ENCODE measurements around the gene GOLGA6L24. TPM values are rescaled to one million over a fixed set of nuclear protein-coding genes. Genes with fewer than 3 reads are reported as not detected.
"Not testable (repeated sequence)": the region's sequence is repeated elsewhere in the genome, so short reads cannot be mapped to it uniquely, and the experiment has no call there.

GOLGA6L24 gene
- total RNA-seq = 1 to 10 TPM; 1.2 to 6.6 TPM
- polyA plus RNA-seq (ENCODE audit: insufficient read depth, low read depth, low replicate concordance) = 15.3 TPM
- long read RNA-seq, donor 1 = 0 reads
- long read RNA-seq, donor 2 = 0 reads

GRCh38 chr15:28357984-28358383 is at the start of gene GOLGA6L24:
Gene GOLGA6L24 (minus strand): TSS chr15:28358084. CDS start chr15:28358023, 61 bp downstream.
- H3K4me1 ChIP-seq; intact Hi-C loops (cut with DNase I; ENCODE audit: low total_unique reads); H3K27me3 ChIP-seq; DNase-seq; H3K36me3 ChIP-seq (ENCODE audit: low read depth, missing control alignments); H3K9me3 ChIP-seq; H3K27ac ChIP-seq; H3K4me3 ChIP-seq: not testable (repeated sequence)
- WGBS, 2 donors = no CpG with 5 or more reads among the region's 7 CpGs

GRCh38 chr15:28402774-28403435 is 45.0 kb upstream of the GOLGA6L24 start:
- H3K27me3 ChIP-seq; H3K4me3 ChIP-seq; H3K9me3 ChIP-seq; H3K36me3 ChIP-seq (ENCODE audit: low read depth, missing control alignments); DNase-seq; H3K4me1 ChIP-seq; H3K27ac ChIP-seq; intact Hi-C loops (cut with DNase I; ENCODE audit: low total_unique reads): not testable (repeated sequence)
- WGBS, 2 donors = no CpG with 5 or more reads among the region's 64 CpGs

GRCh38 chr15:28396022-28396421 is 38.1 kb upstream of the GOLGA6L24 start:
- H3K4me3 ChIP-seq; H3K9me3 ChIP-seq; H3K27me3 ChIP-seq; intact Hi-C loops (cut with DNase I; ENCODE audit: low total_unique reads); DNase-seq; H3K4me1 ChIP-seq; H3K27ac ChIP-seq; H3K36me3 ChIP-seq (ENCODE audit: low read depth, missing control alignments): not testable (repeated sequence)
- no CpG with 5 or more reads among the region's 11 CpGs for WGBS, 2 donors

- 71 to 89% methylated on average over 2 to 3 of the region's 3 CpGs for WGBS, 2 donors
- H3K27me3 ChIP-seq; H3K4me3 ChIP-seq; H3K36me3 ChIP-seq (ENCODE audit: low read depth, missing control alignments); H3K4me1 ChIP-seq; intact Hi-C loops (cut with DNase I; ENCODE audit: low total_unique reads); H3K9me3 ChIP-seq; H3K27ac ChIP-seq; DNase-seq: not testable (repeated sequence)
These were observed 22.2 kb upstream of the GOLGA6L24 start for GRCh38 chr15:28380053-28380452.

GRCh38 chr15:28378364-28378763 is 20.5 kb upstream of the GOLGA6L24 start, which contains the start of gene GOLGA8F:
Gene GOLGA8F (plus strand): TSS chr15:28378664. CDS start chr15:28378762, 98 bp downstream.
- not testable (repeated sequence) for DNase-seq

GRCh38 chr15:28365502-28365901 is 7.6 kb upstream of the GOLGA6L24 start:
- H3K36me3 ChIP-seq (ENCODE audit: low read depth, missing control alignments); H3K4me3 ChIP-seq; DNase-seq; intact Hi-C loops (cut with DNase I; ENCODE audit: low total_unique reads); H3K9me3 ChIP-seq; H3K4me1 ChIP-seq; H3K27me3 ChIP-seq; H3K27ac ChIP-seq: not testable (repeated sequence)
- 79% methylated on average over 11 of the region's 17 CpGs; no CpG with 5 or more reads in 1 of the 2 donors for WGBS, 2 donors

More at GRCh38 chr15:28378364-28378763, 20.5 kb upstream of the GOLGA6L24 start, which contains the start of gene GOLGA8F:
- intact Hi-C loops (cut with DNase I; ENCODE audit: low total_unique reads); H3K27ac ChIP-seq; H3K4me1 ChIP-seq; H3K36me3 ChIP-seq (ENCODE audit: low read depth, missing control alignments); H3K4me3 ChIP-seq; H3K27me3 ChIP-seq; H3K9me3 ChIP-seq: not testable (repeated sequence)
- no CpG with 5 or more reads among the region's 8 CpGs for WGBS, 2 donors

- H3K9me3 ChIP-seq; H3K36me3 ChIP-seq (ENCODE audit: low read depth, missing control alignments); H3K4me1 ChIP-seq; H3K27me3 ChIP-seq; intact Hi-C loops (cut with DNase I; ENCODE audit: low total_unique reads); H3K4me3 ChIP-seq; H3K27ac ChIP-seq; DNase-seq: not testable (repeated sequence)
- WGBS, 2 donors = no CpG with 5 or more reads among the region's 52 CpGs
These were observed 35.7 kb downstream of the GOLGA6L24 start, which contains the start of gene HERC2 for GRCh38 chr15:28322129-28322588. Gene HERC2 (minus strand): TSS chr15:28322179. CDS start chr15:28321433, 746 bp downstream.

- intact Hi-C loops (cut with DNase I; ENCODE audit: low total_unique reads); DNase-seq; H3K27ac ChIP-seq; H3K4me3 ChIP-seq; H3K27me3 ChIP-seq; H3K36me3 ChIP-seq (ENCODE audit: low read depth, missing control alignments); H3K4me1 ChIP-seq; H3K9me3 ChIP-seq: not testable (repeated sequence)
- 0% methylated on average over 3 to 16 of the region's 39 CpGs for WGBS, 2 donors
These were observed 36.4 kb downstream of the GOLGA6L24 start for GRCh38 chr15:28321358-28322078.

- WGBS, 2 donors = 96 to 100% methylated on average over 1 of the region's 1 CpG
- H3K27me3 ChIP-seq; H3K9me3 ChIP-seq; H3K4me1 ChIP-seq; intact Hi-C loops (cut with DNase I; ENCODE audit: low total_unique reads); H3K4me3 ChIP-seq; H3K36me3 ChIP-seq (ENCODE audit: low read depth, missing control alignments); DNase-seq; H3K27ac ChIP-seq: not testable (repeated sequence)
These were observed 38.2 kb downstream of the GOLGA6L24 start for GRCh38 chr15:28319725-28320124.

- H3K27ac ChIP-seq; DNase-seq; H3K4me1 ChIP-seq; H3K9me3 ChIP-seq; H3K36me3 ChIP-seq (ENCODE audit: low read depth, missing control alignments); intact Hi-C loops (cut with DNase I; ENCODE audit: low total_unique reads); H3K27me3 ChIP-seq; H3K4me3 ChIP-seq: not testable (repeated sequence)
- WGBS, 2 donors = 83% methylated on average over 1 of the region's 3 CpGs; no CpG with 5 or more reads in 1 of the 2 donors
These were observed 39.1 kb downstream of the GOLGA6L24 start for GRCh38 chr15:28318828-28319227.

- H3K36me3 ChIP-seq (ENCODE audit: low read depth, missing control alignments); DNase-seq; H3K27me3 ChIP-seq; H3K9me3 ChIP-seq; H3K4me1 ChIP-seq; intact Hi-C loops (cut with DNase I; ENCODE audit: low total_unique reads); H3K27ac ChIP-seq; H3K4me3 ChIP-seq: not testable (repeated sequence)
- WGBS, 2 donors = 94 to 96% methylated on average over 13 of the region's 13 CpGs
These were observed 39.8 kb downstream of the GOLGA6L24 start for GRCh38 chr15:28318122-28318521.

GRCh38 chr15:28316958-28317357 is 40.9 kb downstream of the GOLGA6L24 start:
- H3K27me3 ChIP-seq; H3K27ac ChIP-seq; H3K4me3 ChIP-seq; DNase-seq; H3K9me3 ChIP-seq; intact Hi-C loops (cut with DNase I; ENCODE audit: low total_unique reads); H3K36me3 ChIP-seq (ENCODE audit: low read depth, missing control alignments); H3K4me1 ChIP-seq: not testable (repeated sequence)
- 92 to 96% methylated on average over 7 of the region's 7 CpGs for WGBS, 2 donors
